SK-N-SH (cell line): ENCODE data around the gene STIM1. TPM values are rescaled to one million over a fixed set of nuclear protein-coding genes. Genes with fewer than 3 reads are reported as not detected.

Source experiments
- CTCF ChIA-PET: fragments of 300-600, 350-600 bp; formaldehyde crosslinking; extraction: SDS; loops from one replicate; lab custom pipeline; 2021; lab: Yijun Ruan, JAX
- POLR2A ChIA-PET: fragments of 350-600 bp; sonication (Branson Sonifier 250); formaldehyde crosslinking; extraction: SDS; loops from one replicate; lab custom pipeline; 2020; ENCODE audit warnings: antibody characterized with exemption, inconsistent platforms; lab: Yijun Ruan, JAX
- DNase-seq: peaks from one replicate; pipeline ENCODE4 v3.0.0; 2012
- H2AFZ ChIP-seq: fragments of 200-600 bp; sonication (generic); 2 replicates; pipeline ENCODE4 v1.8.1; 2016; ENCODE audit warnings: antibody characterized with exemption, mild to moderate bottlenecking, low read depth
- H3F3A ChIP-seq: fragments of 200-600 bp; sonication (generic); replicated peaks from 2 replicates; pipeline ENCODE3; 2016; ENCODE audit warnings: antibody characterized with exemption, mild to moderate bottlenecking; ENCODE audit not compliant: insufficient read depth
- H3K27ac ChIP-seq, 2 experiments: fragments of 200-500 bp in 1 of 2; fragments of 200-600 bp in 1 of 2; sonication (Bioruptor generic) in 1 of 2; sonication (generic), shearing (Covaris generic) in 1 of 2; 2 replicates each; pipeline versions ENCODE4 v1.5.1 to v1.6.1; 2014 to 2016; ENCODE audit warnings: low read depth in 2 of 2, inconsistent platforms in 1 of 2, low read length in 1 of 2, mild to moderate bottlenecking in 1 of 2, mixed read lengths in 1 of 2
- H3K27me3 ChIP-seq: fragments of 200-600 bp; sonication (generic), shearing (Covaris generic); 2 replicates; pipeline ENCODE4 v1.6.1; 2016; ENCODE audit warnings: mixed run types; ENCODE audit not compliant: insufficient read depth
- H3K36me3 ChIP-seq, 2 experiments: fragments of 200-500 bp in 1 of 2; fragments of 200-600 bp in 1 of 2; sonication (Bioruptor generic) in 1 of 2; sonication (generic) in 1 of 2; replicated peaks in 1 of 2; 2 replicates each; pipeline versions ENCODE3 to v1.5.1; 2014 to 2016; ENCODE audit warnings: low read length in 1 of 2, mild to moderate bottlenecking in 1 of 2; ENCODE audit not compliant: insufficient read depth in 2 of 2, control insufficient read depth in 1 of 2
- H3K4me1 ChIP-seq, 2 experiments: fragments of 200-500 bp in 1 of 2; fragments of 200-600 bp in 1 of 2; sonication (Bioruptor generic) in 1 of 2; sonication (generic), shearing (Covaris generic) in 1 of 2; 2 replicates each; pipeline versions ENCODE4 v1.5.1 to v1.6.1; 2014 to 2016; ENCODE audit warnings: low read depth in 1 of 2, low read length in 1 of 2, mixed run types in 1 of 2; ENCODE audit not compliant: insufficient read depth in 2 of 2, control insufficient read depth in 1 of 2
- H3K4me2 ChIP-seq: fragments of 200-600 bp; sonication (generic), shearing (Covaris generic); 2 replicates; pipeline ENCODE4 v1.6.1; 2017; ENCODE audit warnings: mixed run types
- H3K4me3 ChIP-seq, 2 experiments: fragments of 200-500 bp in 1 of 2; fragments of 200-600 bp in 1 of 2; sonication (Bioruptor generic) in 1 of 2; sonication (generic), shearing (Covaris generic) in 1 of 2; 2 replicates each; pipeline versions ENCODE4 v1.5.1 to v1.8.1; 2014 to 2016; ENCODE audit warnings: low read depth in 2 of 2, inconsistent platforms in 1 of 2, low read length in 1 of 2, mild to moderate bottlenecking in 1 of 2, mixed read lengths in 1 of 2, moderate library complexity in 1 of 2
- H3K79me2 ChIP-seq: fragments of 200-600 bp; sonication (generic); 2 replicates; pipeline ENCODE4 v1.8.1; 2017; ENCODE audit warnings: mild to moderate bottlenecking; ENCODE audit not compliant: insufficient read depth
- H3K9ac ChIP-seq: fragments of 200-600 bp; sonication (generic); 2 replicates; pipeline ENCODE4 v1.6.1; 2017; ENCODE audit warnings: mixed run types
- H3K9me2 ChIP-seq: fragments of 200-600 bp; sonication (generic); 2 replicates; pipeline ENCODE4 v1.6.1; 2017; ENCODE audit warnings: mixed run types
- H3K9me3 ChIP-seq: fragments of 200-600 bp; sonication (generic); 2 replicates; pipeline ENCODE4 v1.6.1; 2017; ENCODE audit warnings: mixed run types, mild to moderate bottlenecking, moderate library complexity
- H4K20me1 ChIP-seq: fragments of 200-600 bp; sonication (generic); 2 replicates; pipeline ENCODE4 v1.6.1; 2017; ENCODE audit warnings: mild to moderate bottlenecking, mixed run types; ENCODE audit not compliant: insufficient read depth
- EZH2phosphoT487 ChIP-seq: fragments of 200-600 bp; sonication (generic); IDR thresholded peaks from 2 replicates; pipeline ENCODE4 v1.6.1; 2017; ENCODE audit warnings: low read depth, mixed run types, mild to moderate bottlenecking, antibody characterized with exemption, moderate library complexity, borderline replicate concordance
- FOSL2 ChIP-seq: IDR thresholded peaks from 2 replicates; pipeline ENCODE4 v1.4.0; 2012; ENCODE audit warnings: low read depth, mild to moderate bottlenecking, moderate library complexity, borderline replicate concordance
- FOXM1 ChIP-seq: IDR thresholded peaks from 2 replicates; pipeline ENCODE4 v1.4.0; 2012; ENCODE audit warnings: low read depth, mild to moderate bottlenecking
- GABPA ChIP-seq: IDR thresholded peaks from 2 replicates; pipeline ENCODE4 v1.4.0; 2012; ENCODE audit warnings: low read depth, mild to moderate bottlenecking
- GATA2 ChIP-seq: sonication (generic); formaldehyde crosslinking; IDR thresholded peaks from 2 replicates; pipeline ENCODE4 v1.5.0; 2020; ENCODE audit warnings: mild to moderate bottlenecking, missing genetic modification reagents
- IRF3 ChIP-seq: fragments of 150-350 bp; IDR thresholded peaks from 2 replicates; pipeline ENCODE4 v1.6.1; 2016; ENCODE audit warnings: mild to moderate bottlenecking, low read depth, low read length
- JUND ChIP-seq: IDR thresholded peaks from 2 replicates; pipeline ENCODE4 v1.4.0; 2012
- MEF2A ChIP-seq: IDR thresholded peaks from 2 replicates; pipeline ENCODE4 v1.4.0; 2012; ENCODE audit warnings: low read depth, borderline replicate concordance
- MXI1 ChIP-seq: IDR thresholded peaks from 2 replicates; pipeline ENCODE4 v1.6.1; 2012; ENCODE audit warnings: mild to moderate bottlenecking, low read depth, low read length, improper control_type of control experiment
- NFIC ChIP-seq: IDR thresholded peaks from 2 replicates; pipeline ENCODE4 v1.4.0; 2012; ENCODE audit warnings: borderline replicate concordance
- NRF1 ChIP-seq: IDR thresholded peaks from 2 replicates; pipeline ENCODE4 v1.6.1; 2012; ENCODE audit warnings: low read depth, mild to moderate bottlenecking, low read length
- PBX3 ChIP-seq: IDR thresholded peaks from 2 replicates; pipeline ENCODE4; 2012
- RCOR1 ChIP-seq: fragments of 150-350 bp; IDR thresholded peaks from 2 replicates; pipeline ENCODE4 v1.6.1; 2017; ENCODE audit warnings: antibody characterized with exemption, low read length
- RFX5 ChIP-seq: IDR thresholded peaks from 2 replicates; pipeline ENCODE4 v1.6.1; 2012; ENCODE audit warnings: mild to moderate bottlenecking, improper control_type of control experiment, low read length
- SIN3A ChIP-seq: IDR thresholded peaks from 2 replicates; pipeline ENCODE4 v1.6.1; 2012; ENCODE audit warnings: low read depth, mild to moderate bottlenecking, low read length, moderate library complexity, borderline replicate concordance
- TAF1 ChIP-seq: IDR thresholded peaks from 2 replicates; pipeline ENCODE4 v1.6.1; 2012; ENCODE audit warnings: low read depth, mild to moderate bottlenecking, low read length, moderate library complexity, borderline replicate concordance
- YY1 ChIP-seq: IDR thresholded peaks from 2 replicates; pipeline ENCODE4 v1.4.0; 2012; ENCODE audit warnings: low read depth, mild to moderate bottlenecking
- WGBS: methylation state at CpG from one replicate; pipeline ENCODE4 v1.1.6; 2017; ENCODE audit warnings: low lambda C conversion rate; 5-methylcytosine and 5-hydroxymethylcytosine counted together
- polyA plus RNA-seq, 3 experiments: library from polyadenylated mRNA; depleted of rRNA; stranded (reverse); fragments of >200 nt; gene quantifications; 2 replicates each; pipeline ENCODE4 v1.2.3, GENCODE V29; 2012
- TF ChIP-seq, protein P1 (sequence below): fragments of 150-350 bp; IDR thresholded peaks from 2 replicates; pipeline ENCODE4 v1.6.1; 2017; ENCODE audit warnings: antibody characterized with exemption, low read length, low read depth, borderline replicate concordance
- TF ChIP-seq, protein P2 (sequence below): IDR thresholded peaks from 2 replicates; pipeline ENCODE4 v1.4.0; 2012; ENCODE audit warnings: low read depth
- TF ChIP-seq, protein P3 (sequence below): fragments of 200-600 bp; sonication (generic); IDR thresholded peaks from 2 replicates; pipeline ENCODE4 v1.6.1; 2017; ENCODE audit warnings: antibody characterized with exemption, mild to moderate bottlenecking, moderate library complexity

The STIM1 gene
- polyA plus RNA-seq, 1 of the 3 experiments (the other 2 are of a cell fraction) = 29.5 TPM

GRCh38 chr11:3989921-3990290 is 134.4 kb downstream of the STIM1 start:
- Histone ChIP-seq H3K9me2 (no peaks in the 10 kb centered on the region), H3K27ac (no peak overlapping the region), H3K9ac (no peak overlapping the region), H3K9me3 (peaks cover 19% of the 10 kb centered on the region), H3K4me1 (peaks cover 0 to 2% of the 10 kb centered on the region in 2 experiments; a peak in 1 of 4 replicates), H3K79me2 (no peaks in the 10 kb centered on the region), H4K20me1 (no peaks in the 10 kb centered on the region), H3K4me3 (no peak overlapping the region), H3K4me2 (no peak overlapping the region), H3K36me3 (peaks cover 0 to 5% of the 10 kb centered on the region in 2 experiments), H3F3A (peaks cover 3% of the 10 kb centered on the region), H3K27me3 (no peaks in the 10 kb centered on the region), H2AFZ (no peak overlapping the region)
- WGBS = 90% methylated on average over 3 of the region's 3 CpGs
- ChIA-PET POLR2A (no interaction called here), CTCF (no interaction called here)
- no peak for DNase-seq
- TF ChIP-seq, protein P1, sequence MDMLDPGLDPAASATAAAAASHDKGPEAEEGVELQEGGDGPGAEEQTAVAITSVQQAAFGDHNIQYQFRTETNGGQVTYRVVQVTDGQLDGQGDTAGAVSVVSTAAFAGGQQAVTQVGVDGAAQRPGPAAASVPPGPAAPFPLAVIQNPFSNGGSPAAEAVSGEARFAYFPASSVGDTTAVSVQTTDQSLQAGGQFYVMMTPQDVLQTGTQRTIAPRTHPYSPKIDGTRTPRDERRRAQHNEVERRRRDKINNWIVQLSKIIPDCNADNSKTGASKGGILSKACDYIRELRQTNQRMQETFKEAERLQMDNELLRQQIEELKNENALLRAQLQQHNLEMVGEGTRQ = no peak
- TF ChIP-seq GABPA (no peak), MXI1 (no peak), MEF2A (no peak), EZH2phosphoT487 (no peak), NFIC (no peak), IRF3 (no peak), YY1 (no peak), PBX3 (no peak), TAF1 (no peak), JUND (no peak), FOXM1 (no peak), FOSL2 (no peak), GATA2 (CRISPR knock-in tag) (no peak), SIN3A (no peak), NRF1 (no peak), RFX5 (no peak), RCOR1 (no peak)
- TF ChIP-seq, protein P2, sequence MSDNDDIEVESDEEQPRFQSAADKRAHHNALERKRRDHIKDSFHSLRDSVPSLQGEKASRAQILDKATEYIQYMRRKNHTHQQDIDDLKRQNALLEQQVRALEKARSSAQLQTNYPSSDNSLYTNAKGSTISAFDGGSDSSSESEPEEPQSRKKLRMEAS = no peak
- TF ChIP-seq, protein P3, sequence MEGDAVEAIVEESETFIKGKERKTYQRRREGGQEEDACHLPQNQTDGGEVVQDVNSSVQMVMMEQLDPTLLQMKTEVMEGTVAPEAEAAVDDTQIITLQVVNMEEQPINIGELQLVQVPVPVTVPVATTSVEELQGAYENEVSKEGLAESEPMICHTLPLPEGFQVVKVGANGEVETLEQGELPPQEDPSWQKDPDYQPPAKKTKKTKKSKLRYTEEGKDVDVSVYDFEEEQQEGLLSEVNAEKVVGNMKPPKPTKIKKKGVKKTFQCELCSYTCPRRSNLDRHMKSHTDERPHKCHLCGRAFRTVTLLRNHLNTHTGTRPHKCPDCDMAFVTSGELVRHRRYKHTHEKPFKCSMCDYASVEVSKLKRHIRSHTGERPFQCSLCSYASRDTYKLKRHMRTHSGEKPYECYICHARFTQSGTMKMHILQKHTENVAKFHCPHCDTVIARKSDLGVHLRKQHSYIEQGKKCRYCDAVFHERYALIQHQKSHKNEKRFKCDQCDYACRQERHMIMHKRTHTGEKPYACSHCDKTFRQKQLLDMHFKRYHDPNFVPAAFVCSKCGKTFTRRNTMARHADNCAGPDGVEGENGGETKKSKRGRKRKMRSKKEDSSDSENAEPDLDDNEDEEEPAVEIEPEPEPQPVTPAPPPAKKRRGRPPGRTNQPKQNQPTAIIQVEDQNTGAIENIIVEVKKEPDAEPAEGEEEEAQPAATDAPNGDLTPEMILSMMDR = no peak
